Measurements from ENCODE around the gene SWAP70.
"Not testable (repeated sequence)": the region's sequence is repeated elsewhere in the genome, so short reads cannot be mapped to it uniquely, and the experiment has no call there.

Gene SWAP70

GRCh38 chr11:9703280-9703679 is 39.4 kb downstream of the SWAP70 start:
- H3K4me3 ChIP-seq (ENCODE audit: severe bottlenecking), result no peak overlapping the region
- H3K4me1 ChIP-seq (ENCODE audit: insufficient read depth, poor library complexity, severe bottlenecking), result peaks cover 4% of the 10 kb centered on the region
- H3K27ac ChIP-seq (ENCODE audit: poor library complexity, severe bottlenecking), result no peak overlapping the region

DNA sequence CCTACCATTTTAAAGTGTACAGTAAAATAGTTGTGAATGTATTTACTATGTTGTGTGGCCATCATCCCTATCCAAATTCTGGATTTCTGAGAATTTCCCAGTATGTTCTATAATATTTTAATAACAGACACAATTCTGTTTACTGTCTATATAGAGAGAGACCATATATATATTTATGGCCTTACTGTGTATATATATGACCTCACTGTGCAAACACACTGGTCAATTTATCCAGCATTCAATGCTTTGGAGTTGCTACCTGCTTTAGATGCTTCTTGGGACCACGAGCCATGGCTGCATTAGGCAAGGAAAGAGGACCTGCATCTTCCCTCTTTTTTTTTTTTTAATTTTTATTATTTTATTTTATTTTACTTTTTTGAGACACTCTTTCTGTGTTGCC is 40.2 kb downstream of the SWAP70 start:
- no peak overlapping the region for H3K27ac ChIP-seq (ENCODE audit: poor library complexity, severe bottlenecking)
- H3K4me1 ChIP-seq (ENCODE audit: insufficient read depth, poor library complexity, severe bottlenecking), result peaks cover 4% of the 10 kb centered on the region
- H3K4me3 ChIP-seq (ENCODE audit: severe bottlenecking), result no peak overlapping the region
- ATAC-seq (ENCODE audit: low read depth) (no peak), DNase-seq (ENCODE audit: low spot score) (no peak)
- H3K9me3 ChIP-seq (ENCODE audit: severe bottlenecking), result no peaks in the 10 kb centered on the region
- H3K27me3 ChIP-seq (ENCODE audit: insufficient read depth, poor library complexity, severe bottlenecking), result no peaks in the 10 kb centered on the region
- H3K36me3 ChIP-seq (ENCODE audit: low read depth), result no peaks in the 10 kb centered on the region
- TF ChIP-seq CTCF (IDR thresholded peaks at IDR 0.05; ENCODE audit: poor library complexity, severe bottlenecking), result no peak

More at GRCh38 chr11:9703280-9703679, 39.4 kb downstream of the SWAP70 start:
- DNase-seq (ENCODE audit: low spot score) (no peak), ATAC-seq (ENCODE audit: low read depth) (no peak)
- no peaks in the 10 kb centered on the region for H3K36me3 ChIP-seq (ENCODE audit: low read depth)
- H3K9me3 ChIP-seq (ENCODE audit: severe bottlenecking), result no peaks in the 10 kb centered on the region
- no peaks in the 10 kb centered on the region for H3K27me3 ChIP-seq (ENCODE audit: insufficient read depth, poor library complexity, severe bottlenecking)
- TF ChIP-seq CTCF (IDR thresholded peaks at IDR 0.05; ENCODE audit: poor library complexity, severe bottlenecking), result no peak

DNA sequence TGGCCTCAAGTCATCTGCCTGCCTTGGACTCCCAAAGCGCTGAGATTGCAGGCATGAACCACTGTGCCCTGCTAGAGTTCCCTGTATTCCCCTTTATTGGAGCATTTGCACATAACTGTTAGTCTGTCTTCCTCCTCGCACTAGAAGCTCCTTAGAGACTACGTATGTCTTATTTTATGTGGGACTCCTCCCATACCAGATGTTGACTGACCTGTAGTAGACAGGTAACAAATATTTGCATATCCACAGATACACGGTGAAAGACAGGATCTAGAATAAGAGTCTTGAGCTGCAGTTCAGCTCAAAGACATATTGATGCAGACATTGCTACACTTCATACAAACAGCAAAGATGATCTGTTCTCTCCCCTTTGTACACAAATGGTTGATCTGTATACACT is 40.7 kb downstream of the SWAP70 start:
- no peaks in the 10 kb centered on the region for H3K36me3 ChIP-seq (ENCODE audit: low read depth)

GRCh38 chr11:9705361-9705760 is 41.5 kb downstream of the SWAP70 start:
- H3K36me3 ChIP-seq (ENCODE audit: low read depth); H3K4me3 ChIP-seq (ENCODE audit: severe bottlenecking); H3K4me1 ChIP-seq (ENCODE audit: insufficient read depth, poor library complexity, severe bottlenecking); H3K27me3 ChIP-seq (ENCODE audit: insufficient read depth, poor library complexity, severe bottlenecking); H3K9me3 ChIP-seq (ENCODE audit: severe bottlenecking); ATAC-seq (ENCODE audit: low read depth); DNase-seq (ENCODE audit: low spot score); H3K27ac ChIP-seq (ENCODE audit: poor library complexity, severe bottlenecking): not testable (repeated sequence)

More for the DNA sequence above, 40.7 kb downstream of the SWAP70 start:
- no peak for ATAC-seq (ENCODE audit: low read depth)
- no peak for TF ChIP-seq CTCF (IDR thresholded peaks at IDR 0.05; ENCODE audit: poor library complexity, severe bottlenecking)
- Histone ChIP-seq H3K4me3 (ENCODE audit: severe bottlenecking) (no peak overlapping the region), H3K27me3 (ENCODE audit: insufficient read depth, poor library complexity, severe bottlenecking) (no peaks in the 10 kb centered on the region), H3K9me3 (ENCODE audit: severe bottlenecking) (no peaks in the 10 kb centered on the region), H3K4me1 (ENCODE audit: insufficient read depth, poor library complexity, severe bottlenecking) (peaks cover 4% of the 10 kb centered on the region), H3K27ac (ENCODE audit: poor library complexity, severe bottlenecking) (no peak overlapping the region)
- no peak for DNase-seq (ENCODE audit: low spot score)

GRCh38 chr11:9708544-9708943 is 44.7 kb downstream of the SWAP70 start:
- no peak for TF ChIP-seq CTCF (IDR thresholded peaks at IDR 0.05; ENCODE audit: poor library complexity, severe bottlenecking)
- H3K36me3 ChIP-seq (ENCODE audit: low read depth), result no peaks in the 10 kb centered on the region
- no peaks in the 10 kb centered on the region for H3K27me3 ChIP-seq (ENCODE audit: insufficient read depth, poor library complexity, severe bottlenecking)
- no peak overlapping the region for H3K27ac ChIP-seq (ENCODE audit: poor library complexity, severe bottlenecking)
- H3K9me3 ChIP-seq (ENCODE audit: severe bottlenecking), result no peaks in the 10 kb centered on the region
- ATAC-seq (ENCODE audit: low read depth) (no peak), DNase-seq (ENCODE audit: low spot score) (no peak)
- H3K4me3 ChIP-seq (ENCODE audit: severe bottlenecking), result no peak overlapping the region
- no peaks in the 10 kb centered on the region for H3K4me1 ChIP-seq (ENCODE audit: insufficient read depth, poor library complexity, severe bottlenecking)
